ENCODE measurements around the gene SSR3. TPM values are rescaled to one million over a fixed set of nuclear protein-coding genes. Genes with fewer than 3 reads are reported as not detected.
A peak's percentile ranks its signal among the peaks of the same experiment; 100 is the strongest.

The SSR3 gene
- total and polyA plus RNA-seq, 9 of the 15 experiments (the other 6 are each of a cell fraction or from before 2014, with no cell fraction given), result 104 to 464 (median 307) TPM

GRCh38 chr3:156539802-156540201 is 15.1 kb downstream of the SSR3 start:
- no peak overlapping the region for H3K4me2 ChIP-seq (ENCODE audit: insufficient read depth, low read length)
- peaks cover 70% of the 10 kb centered on the region for H3K36me3 ChIP-seq (ENCODE audit: control insufficient read depth, insufficient read depth, low read length)
- no peak for ATAC-seq
- whole genome bisulfite sequencing (ENCODE audit: insufficient coverage, low coverage, missing lambda C conversion rate), result 95% methylated on average over 1 of the region's 1 CpG
- no peaks in the 10 kb centered on the region for H3K9me1 ChIP-seq (ENCODE audit: control insufficient read depth, insufficient read depth, low read length)
- no peak overlapping the region for H3K27ac ChIP-seq (ENCODE audit: extremely low read depth, low read depth, low read length)
- intact Hi-C loops (cut with micrococcal nuclease) (loop anchor here (5.0 kb wide), 2 partner anchors 542 to 597 kb away; no protein-coding TSS in a partner anchor), in situ Hi-C loops (cut with MboI) (loop anchor here (25.0 kb wide), 1 partner anchor 597 kb away; no protein-coding TSS in a partner anchor)
- H4K20me1 ChIP-seq (replicated peaks; ENCODE audit: control insufficient read depth, insufficient read depth, low read length), result 0 out of 2 replicates have a peak, but pooled peaks cover 5% of the 10 kb centered on the region
- TF ChIP-seq TRIM28 (IDR thresholded peaks at IDR 0.05) (no peak), GATA2 (CRISPR knock-in tag; IDR thresholded peaks at IDR 0.05) (no peak), FOXK1 (CRISPR knock-in tag; IDR thresholded peaks at IDR 0.05; ENCODE audit: borderline replicate concordance) (no peak), ZNF407 (IDR thresholded peaks at IDR 0.05; ENCODE audit: low read depth) (no peak), JUN (IDR thresholded peaks at IDR 0.05; ENCODE audit: borderline replicate concordance, low read depth, low read length) (no peak), JUN (CRISPR knock-in tag; IDR thresholded peaks at IDR 0.05; ENCODE audit: borderline replicate concordance) (no peak), ZNF253 (CRISPR knock-in tag; conservative IDR thresholded peaks at IDR 0.05) (no peak), ZFP1 (CRISPR knock-in tag; IDR thresholded peaks at IDR 0.05) (no peak), ZNF146 (CRISPR knock-in tag; IDR thresholded peaks at IDR 0.05; ENCODE audit: unreplicated experiment) (no peak), C11orf30 (IDR thresholded peaks at IDR 0.05; ENCODE audit: low read depth) (peak; percentile 42; the same call in 1 of the 2 replicates), ZNF316 (IDR thresholded peaks at IDR 0.05) (peak; percentile 62), ETV6 (IDR thresholded peaks at IDR 0.05; ENCODE audit: borderline replicate concordance in 1 of 2, low read depth in 2 of 2, low read length in 1 of 2) (no peak), ETV6 (CRISPR knock-in tag; IDR thresholded peaks at IDR 0.05; ENCODE audit: borderline replicate concordance) (no peak), NFE2L1 (tag; IDR thresholded peaks at IDR 0.05; ENCODE audit: borderline replicate concordance, low read depth) (no peak), FOXK2 (conservative IDR thresholded peaks at IDR 0.05 in 1 of 2, IDR thresholded peaks at IDR 0.05 in 1 of 2; ENCODE audit: low read depth in 2 of 2) (no peak), TCF15 (CRISPR knock-in tag; IDR thresholded peaks at IDR 0.05) (no peak)
- no peak overlapping the region for H2AFZ ChIP-seq (ENCODE audit: low read depth, low read length)
- no peaks in the 10 kb centered on the region; a peak in 1 of 5 replicates for H3K4me1 ChIP-seq (replicated peaks in 1 of 2; ENCODE audit: control insufficient read depth in 2 of 2, insufficient read depth in 2 of 2, low read length in 2 of 2)
- H3K9me3 ChIP-seq (replicated peaks; ENCODE audit: control insufficient read depth, insufficient read depth, low read depth, low read length), result no peaks in the 10 kb centered on the region
- H3K9ac ChIP-seq (ENCODE audit: insufficient read depth in 1 of 2, low read depth in 2 of 2, low read length in 2 of 2), result no peak overlapping the region
- BruUV-seq (replicated peaks), result no TSS peak
- H3K79me2 ChIP-seq (ENCODE audit: control insufficient read depth, insufficient read depth, low read length), result no peaks in the 10 kb centered on the region
- FAIRE-seq, result no peak
- ChIA-PET POLR2A (no interaction called here), CTCF (ENCODE audit: low intra/inter-chr PET ratio) (no interaction called here)
- no peak for DNase-seq (ENCODE audit: extremely low read depth in 1 of 4, low spot score in 3 of 4)
- H3K4me3 ChIP-seq, result no peak overlapping the region
- H3K27me3 ChIP-seq (ENCODE audit: control insufficient read depth in 2 of 2, insufficient read depth in 2 of 2, low read length in 2 of 2), result no peaks in the 10 kb centered on the region
